ENCODE data around the gene CDSN.

Gene CDSN

GRCh38 chr6:31138982-31139381 is 18.7 kb upstream of the CDSN start, which contains the start of gene PSORS1C2:
Gene PSORS1C2, minus strand, starts transcription at chr6:31139066. Its CDS starts 40 bp downstream, at chr6:31139026.
- H3K27me3 ChIP-seq (ENCODE audit: insufficient read depth, low read length): no peaks in the 10 kb centered on the region
- H3K4me1 ChIP-seq (ENCODE audit: insufficient read depth, low read length): no peaks in the 10 kb centered on the region
- H3K4me3 ChIP-seq (ENCODE audit: low read length): no peak within 1 kb of the TSS
- H2AFZ ChIP-seq (ENCODE audit: low read depth, low read length): no peak within 1 kb of the TSS
- peaks cover 11% of the 10 kb centered on the region for H3K36me3 ChIP-seq (ENCODE audit: insufficient read depth, low read length)
- H3K9me3 ChIP-seq (ENCODE audit: low read length): no peaks in the 10 kb centered on the region

GRCh38 chr6:31135710-31136109 is 15.5 kb upstream of the CDSN start:
- Histone ChIP-seq H3K27me3 (ENCODE audit: insufficient read depth, low read length) (no peaks in the 10 kb centered on the region), H3K4me3 (ENCODE audit: low read length) (no peak overlapping the region), H3K9me3 (ENCODE audit: low read length) (no peaks in the 10 kb centered on the region), H3K36me3 (ENCODE audit: insufficient read depth, low read length) (no peaks in the 10 kb centered on the region), H2AFZ (ENCODE audit: low read depth, low read length) (no peak overlapping the region), H3K4me1 (ENCODE audit: insufficient read depth, low read length) (no peaks in the 10 kb centered on the region)

GRCh38 chr6:31132806-31133205 is 12.6 kb upstream of the CDSN start:
- Histone ChIP-seq H2AFZ (ENCODE audit: low read depth, low read length) (no peak overlapping the region), H3K36me3 (ENCODE audit: insufficient read depth, low read length) (no peaks in the 10 kb centered on the region), H3K4me1 (ENCODE audit: insufficient read depth, low read length) (no peaks in the 10 kb centered on the region), H3K9me3 (ENCODE audit: low read length) (no peaks in the 10 kb centered on the region), H3K4me3 (ENCODE audit: low read length) (no peak overlapping the region), H3K27me3 (ENCODE audit: insufficient read depth, low read length) (peaks cover 3% of the 10 kb centered on the region)

GRCh38 chr6:31131595-31131994 is 11.3 kb upstream of the CDSN start:
- Histone ChIP-seq H3K4me1 (ENCODE audit: insufficient read depth, low read length) (no peaks in the 10 kb centered on the region), H3K36me3 (ENCODE audit: insufficient read depth, low read length) (no peaks in the 10 kb centered on the region), H2AFZ (ENCODE audit: low read depth, low read length) (no peak overlapping the region), H3K4me3 (ENCODE audit: low read length) (no peak overlapping the region), H3K9me3 (ENCODE audit: low read length) (no peaks in the 10 kb centered on the region), H3K27me3 (ENCODE audit: insufficient read depth, low read length) (peaks cover 6% of the 10 kb centered on the region)

GRCh38 chr6:31130751-31131150 is 10.5 kb upstream of the CDSN start:
- no peaks in the 10 kb centered on the region for H3K36me3 ChIP-seq (ENCODE audit: insufficient read depth, low read length)
- H3K4me1 ChIP-seq (ENCODE audit: insufficient read depth, low read length): no peaks in the 10 kb centered on the region
- no peaks in the 10 kb centered on the region for H3K9me3 ChIP-seq (ENCODE audit: low read length)
- no peak overlapping the region for H2AFZ ChIP-seq (ENCODE audit: low read depth, low read length)
- no peak overlapping the region for H3K4me3 ChIP-seq (ENCODE audit: low read length)
- H3K27me3 ChIP-seq (ENCODE audit: insufficient read depth, low read length): peaks cover 10% of the 10 kb centered on the region

GRCh38 chr6:31129130-31129529 is 8.9 kb upstream of the CDSN start:
- Histone ChIP-seq H2AFZ (ENCODE audit: low read depth, low read length) (no peak overlapping the region), H3K4me3 (ENCODE audit: low read length) (no peak overlapping the region), H3K36me3 (ENCODE audit: insufficient read depth, low read length) (no peaks in the 10 kb centered on the region), H3K4me1 (ENCODE audit: insufficient read depth, low read length) (no peaks in the 10 kb centered on the region), H3K9me3 (ENCODE audit: low read length) (no peaks in the 10 kb centered on the region), H3K27me3 (ENCODE audit: insufficient read depth, low read length) (peaks cover 13% of the 10 kb centered on the region)

GRCh38 chr6:31128093-31128676 is 7.9 kb upstream of the CDSN start:
- no peaks in the 10 kb centered on the region for H3K4me1 ChIP-seq (ENCODE audit: insufficient read depth, low read length)
- H3K9me3 ChIP-seq (ENCODE audit: low read length): no peaks in the 10 kb centered on the region
- no peak overlapping the region for H2AFZ ChIP-seq (ENCODE audit: low read depth, low read length)

GRCh38 chr6:31126396-31127175 is 6.3 kb upstream of the CDSN start:
- Histone ChIP-seq H3K27me3 (ENCODE audit: insufficient read depth, low read length) (peaks cover 17% of the 10 kb centered on the region), H3K36me3 (ENCODE audit: insufficient read depth, low read length) (no peaks in the 10 kb centered on the region), H2AFZ (ENCODE audit: low read depth, low read length) (no peak overlapping the region), H3K4me3 (ENCODE audit: low read length) (no peak overlapping the region), H3K9me3 (ENCODE audit: low read length) (no peaks in the 10 kb centered on the region), H3K4me1 (ENCODE audit: insufficient read depth, low read length) (no peaks in the 10 kb centered on the region)

More at GRCh38 chr6:31128093-31128676, 7.9 kb upstream of the CDSN start:
- Histone ChIP-seq H3K4me3 (ENCODE audit: low read length) (no peak overlapping the region), H3K27me3 (ENCODE audit: insufficient read depth, low read length) (peaks cover 13% of the 10 kb centered on the region), H3K36me3 (ENCODE audit: insufficient read depth, low read length) (no peaks in the 10 kb centered on the region)

- Histone ChIP-seq H2AFZ (ENCODE audit: low read depth, low read length) (no peak overlapping the region), H3K4me3 (ENCODE audit: low read length) (no peak overlapping the region), H3K36me3 (ENCODE audit: insufficient read depth, low read length) (no peaks in the 10 kb centered on the region), H3K4me1 (ENCODE audit: insufficient read depth, low read length) (no peaks in the 10 kb centered on the region), H3K9me3 (ENCODE audit: low read length) (no peaks in the 10 kb centered on the region), H3K27me3 (ENCODE audit: insufficient read depth, low read length) (peaks cover 17% of the 10 kb centered on the region)
These were observed 5.5 kb upstream of the CDSN start for GRCh38 chr6:31125586-31126363.

- H3K27me3 ChIP-seq (ENCODE audit: insufficient read depth, low read length): peaks cover 17% of the 10 kb centered on the region
- H3K4me3 ChIP-seq (ENCODE audit: low read length): no peak overlapping the region
- H3K36me3 ChIP-seq (ENCODE audit: insufficient read depth, low read length): no peaks in the 10 kb centered on the region
- no peaks in the 10 kb centered on the region for H3K4me1 ChIP-seq (ENCODE audit: insufficient read depth, low read length)
- H2AFZ ChIP-seq (ENCODE audit: low read depth, low read length): no peak overlapping the region
- no peaks in the 10 kb centered on the region for H3K9me3 ChIP-seq (ENCODE audit: low read length)
These were observed 4.9 kb upstream of the CDSN start for GRCh38 chr6:31125162-31125561.

- Histone ChIP-seq H3K4me1 (ENCODE audit: insufficient read depth, low read length) (no peaks in the 10 kb centered on the region), H3K9me3 (ENCODE audit: low read length) (no peaks in the 10 kb centered on the region), H3K27me3 (ENCODE audit: insufficient read depth, low read length) (peaks cover 18% of the 10 kb centered on the region), H2AFZ (ENCODE audit: low read depth, low read length) (no peak overlapping the region), H3K36me3 (ENCODE audit: insufficient read depth, low read length) (no peaks in the 10 kb centered on the region), H3K4me3 (ENCODE audit: low read length) (no peak overlapping the region)
These were observed 2.8 kb upstream of the CDSN start for GRCh38 chr6:31122791-31123706.

GRCh38 chr6:31121131-31121790 is 1.0 kb upstream of the CDSN start:
- no peak overlapping the region for H2AFZ ChIP-seq (ENCODE audit: low read depth, low read length)
- peaks cover 19% of the 10 kb centered on the region for H3K27me3 ChIP-seq (ENCODE audit: insufficient read depth, low read length)
- no peaks in the 10 kb centered on the region for H3K36me3 ChIP-seq (ENCODE audit: insufficient read depth, low read length)
- no peaks in the 10 kb centered on the region for H3K9me3 ChIP-seq (ENCODE audit: low read length)
- no peak overlapping the region for H3K4me3 ChIP-seq (ENCODE audit: low read length)
- no peaks in the 10 kb centered on the region for H3K4me1 ChIP-seq (ENCODE audit: insufficient read depth, low read length)

Data from neuron (in vitro differentiated cells).